Peyer's patch (tissue), 4 donors: ENCODE results near the gene GPR152.

ENCODE experiments used
- CTCF ChIP-seq, 6 experiments: fragments of 450-650 bp in 4 of 6; fragments of 200-600 bp in 2 of 6; sonication (generic) in 1 of 6; IDR thresholded peaks; one replicate each; pipeline ENCODE4 v1.5.1; 2017 to 2019; ENCODE audit warnings: antibody characterized with exemption in 6 of 6, mild to moderate bottlenecking in 3 of 6, moderate library complexity in 1 of 6
- POLR2A ChIP-seq, 2 donors: fragments of 450-650 bp; IDR thresholded peaks; one replicate each; pipeline ENCODE4 v1.5.1; 2017; ENCODE audit warnings: antibody characterized with exemption in 2 of 2, mild to moderate bottlenecking in 2 of 2, moderate library complexity in 2 of 2

GRCh38 chr11:67466367-67466766, 13.8 kb upstream of the GPR152 start:
- TF ChIP-seq CTCF (IDR thresholded peaks at IDR 0.05) = no peak
- no peak for TF ChIP-seq POLR2A (IDR thresholded peaks at IDR 0.05)
